WTC11 (cell line): ENCODE measurements around the gene HOXA5. TPM values are rescaled to one million over a fixed set of nuclear protein-coding genes. Genes with fewer than 3 reads are reported as not detected.

ENCODE experiments used
- ATAC-seq: fragments of 200-7000 bp; cut with Tn5 transposase; 2 replicates; pipeline ENCODE4 v1.10.0; 2021; ENCODE audit warnings: mild to moderate bottlenecking, moderate library complexity
- CTCF ChIA-PET: fragments of 300-600 bp; sonication (Branson Sonifier 250); formaldehyde crosslinking; loops from one replicate; lab custom pipeline; 2021; ENCODE audit warnings: antibody characterized with exemption; lab: Charles Lee
- POLR2A ChIA-PET: fragments of 350-600 bp; sonication (Branson Sonifier 250); formaldehyde crosslinking; loops from one replicate; lab custom pipeline; 2021; ENCODE audit warnings: antibody characterized with exemption; lab: Charles Lee
- DNase-seq: peaks from one replicate; pipeline ENCODE4 v3.0.0; 2021; ENCODE audit warnings: low spot score
- H3K27ac Mint-ChIP-seq: 2 replicates; pipeline ENCODE4 v1.8.0; 2021; ENCODE audit warnings: mixed read lengths
- H3K27me3 Mint-ChIP-seq: 2 replicates; pipeline ENCODE4 v1.8.0; 2021; ENCODE audit warnings: low read depth, mild to moderate bottlenecking, moderate library complexity, mixed read lengths
- H3K36me3 Mint-ChIP-seq: 2 replicates; pipeline ENCODE4 v1.8.0; 2021; ENCODE audit warnings: mixed read lengths
- H3K4me1 Mint-ChIP-seq: 2 replicates; pipeline ENCODE4 v1.8.0; 2022; ENCODE audit warnings: mixed read lengths
- H3K4me3 Mint-ChIP-seq: 2 replicates; pipeline ENCODE4 v1.8.0; 2021; ENCODE audit warnings: mild to moderate bottlenecking, moderate library complexity, mixed read lengths
- H3K9me3 Mint-ChIP-seq: 2 replicates; pipeline ENCODE4 v1.8.0; 2021; ENCODE audit warnings: mixed read lengths
- CREB1 ChIP-seq: sonication (generic); formaldehyde crosslinking; IDR thresholded peaks from 2 replicates; pipeline ENCODE4 v1.8.0; 2023; ENCODE audit warnings: mild to moderate bottlenecking, missing genetic modification reagents
- ELF4 ChIP-seq: sonication (generic); formaldehyde crosslinking; IDR thresholded peaks from 2 replicates; pipeline ENCODE4 v1.8.1; 2022; ENCODE audit warnings: low read depth, mild to moderate bottlenecking, moderate library complexity, missing genetic modification reagents
- ESRRA ChIP-seq: sonication (generic); formaldehyde crosslinking; IDR thresholded peaks from 2 replicates; pipeline ENCODE4 v1.8.1; 2022; ENCODE audit warnings: mild to moderate bottlenecking, missing genetic modification reagents, borderline replicate concordance
- FOXJ3 ChIP-seq: sonication (generic); formaldehyde crosslinking; IDR thresholded peaks from 2 replicates; pipeline ENCODE4 v1.9.0; 2021; ENCODE audit warnings: missing genetic modification reagents, mild to moderate bottlenecking, borderline replicate concordance
- FOXK1 ChIP-seq: sonication (generic); formaldehyde crosslinking; IDR thresholded peaks from 2 replicates; pipeline ENCODE4 v1.8.0; 2022; ENCODE audit warnings: mild to moderate bottlenecking, moderate library complexity, missing genetic modification reagents
- JUN ChIP-seq: sonication (generic); formaldehyde crosslinking; IDR thresholded peaks from 2 replicates; pipeline ENCODE4 v1.8.0; 2023; ENCODE audit warnings: mild to moderate bottlenecking, missing genetic modification reagents
- KAT7 ChIP-seq: sonication (generic); formaldehyde crosslinking; IDR thresholded peaks from 2 replicates; pipeline ENCODE4 v1.8.1; 2023; ENCODE audit warnings: missing genetic modification reagents, mild to moderate bottlenecking, borderline replicate concordance
- MXD4 ChIP-seq: fragments of 250-450 bp; sonication (Bioruptor Pico); IDR thresholded peaks from 2 replicates; pipeline ENCODE4 v1.8.0; 2021; ENCODE audit warnings: mild to moderate bottlenecking, moderate library complexity, borderline replicate concordance
- RELA ChIP-seq: sonication (generic); formaldehyde crosslinking; IDR thresholded peaks from 2 replicates; pipeline ENCODE4 v1.8.1; 2022; ENCODE audit warnings: missing genetic modification reagents, mild to moderate bottlenecking, borderline replicate concordance
- TEAD4 ChIP-seq: sonication (generic); formaldehyde crosslinking; IDR thresholded peaks from 2 replicates; pipeline ENCODE4 v1.8.0; 2022; ENCODE audit warnings: mild to moderate bottlenecking, missing genetic modification reagents
- ZNF671 ChIP-seq: fragments of 250-450 bp; sonication (Bioruptor Pico); IDR thresholded peaks from 2 replicates; pipeline ENCODE4 v1.8.0; 2021; ENCODE audit warnings: mild to moderate bottlenecking
- total RNA-seq: library from RNA; stranded (reverse); gene quantifications from 3 replicates; pipeline ENCODE4 v1.2.3, GENCODE V29; 2021
- TF ChIP-seq, protein P1 (sequence below): sonication (generic); formaldehyde crosslinking; IDR thresholded peaks from 2 replicates; pipeline ENCODE4 v1.8.0; 2023; ENCODE audit warnings: mild to moderate bottlenecking, missing genetic modification reagents
- TF ChIP-seq, protein P2 (sequence below): sonication (generic); formaldehyde crosslinking; IDR thresholded peaks from 2 replicates; pipeline ENCODE4 v1.8.0; 2022; ENCODE audit warnings: mild to moderate bottlenecking, missing genetic modification reagents
- TF ChIP-seq, protein P3 (sequence below): sonication (generic); formaldehyde crosslinking; IDR thresholded peaks from 2 replicates; pipeline ENCODE4 v1.8.1; 2023; ENCODE audit warnings: mild to moderate bottlenecking, missing genetic modification reagents, moderate library complexity
- TF ChIP-seq, protein P4 (sequence below): sonication (generic); formaldehyde crosslinking; IDR thresholded peaks from 2 replicates; pipeline ENCODE4 v1.8.0; 2023; ENCODE audit warnings: missing genetic modification reagents
- TF ChIP-seq, protein P5 (sequence below): fragments of 250-450 bp; sonication (Bioruptor Pico); IDR thresholded peaks from 2 replicates; pipeline ENCODE4 v1.9.0; 2021; ENCODE audit warnings: mild to moderate bottlenecking, borderline replicate concordance
- TF ChIP-seq, protein P6 (sequence below): fragments of 250-450 bp; sonication (Bioruptor Pico); IDR thresholded peaks from 2 replicates; pipeline ENCODE4 v2.1.2; 2022; ENCODE audit warnings: mild to moderate bottlenecking, moderate library complexity

Gene HOXA5
- total RNA-seq, 1 experiment from 2014 or later = not detected

- TF ChIP-seq, protein P1, sequence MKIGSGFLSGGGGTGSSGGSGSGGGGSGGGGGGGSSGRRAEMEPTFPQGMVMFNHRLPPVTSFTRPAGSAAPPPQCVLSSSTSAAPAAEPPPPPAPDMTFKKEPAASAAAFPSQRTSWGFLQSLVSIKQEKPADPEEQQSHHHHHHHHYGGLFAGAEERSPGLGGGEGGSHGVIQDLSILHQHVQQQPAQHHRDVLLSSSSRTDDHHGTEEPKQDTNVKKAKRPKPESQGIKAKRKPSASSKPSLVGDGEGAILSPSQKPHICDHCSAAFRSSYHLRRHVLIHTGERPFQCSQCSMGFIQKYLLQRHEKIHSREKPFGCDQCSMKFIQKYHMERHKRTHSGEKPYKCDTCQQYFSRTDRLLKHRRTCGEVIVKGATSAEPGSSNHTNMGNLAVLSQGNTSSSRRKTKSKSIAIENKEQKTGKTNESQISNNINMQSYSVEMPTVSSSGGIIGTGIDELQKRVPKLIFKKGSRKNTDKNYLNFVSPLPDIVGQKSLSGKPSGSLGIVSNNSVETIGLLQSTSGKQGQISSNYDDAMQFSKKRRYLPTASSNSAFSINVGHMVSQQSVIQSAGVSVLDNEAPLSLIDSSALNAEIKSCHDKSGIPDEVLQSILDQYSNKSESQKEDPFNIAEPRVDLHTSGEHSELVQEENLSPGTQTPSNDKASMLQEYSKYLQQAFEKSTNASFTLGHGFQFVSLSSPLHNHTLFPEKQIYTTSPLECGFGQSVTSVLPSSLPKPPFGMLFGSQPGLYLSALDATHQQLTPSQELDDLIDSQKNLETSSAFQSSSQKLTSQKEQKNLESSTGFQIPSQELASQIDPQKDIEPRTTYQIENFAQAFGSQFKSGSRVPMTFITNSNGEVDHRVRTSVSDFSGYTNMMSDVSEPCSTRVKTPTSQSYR (CRISPR knock-in tag) = no peak
- no peak for TF ChIP-seq TEAD4 (CRISPR knock-in tag)
- TF ChIP-seq, protein P2, sequence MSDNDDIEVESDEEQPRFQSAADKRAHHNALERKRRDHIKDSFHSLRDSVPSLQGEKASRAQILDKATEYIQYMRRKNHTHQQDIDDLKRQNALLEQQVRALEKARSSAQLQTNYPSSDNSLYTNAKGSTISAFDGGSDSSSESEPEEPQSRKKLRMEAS (CRISPR knock-in tag) = no peak
- TF ChIP-seq, protein P3, sequence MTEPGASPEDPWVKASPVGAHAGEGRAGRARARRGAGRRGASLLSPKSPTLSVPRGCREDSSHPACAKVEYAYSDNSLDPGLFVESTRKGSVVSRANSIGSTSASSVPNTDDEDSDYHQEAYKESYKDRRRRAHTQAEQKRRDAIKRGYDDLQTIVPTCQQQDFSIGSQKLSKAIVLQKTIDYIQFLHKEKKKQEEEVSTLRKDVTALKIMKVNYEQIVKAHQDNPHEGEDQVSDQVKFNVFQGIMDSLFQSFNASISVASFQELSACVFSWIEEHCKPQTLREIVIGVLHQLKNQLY (CRISPR knock-in tag) = no peak
- TF ChIP-seq, protein P4, sequence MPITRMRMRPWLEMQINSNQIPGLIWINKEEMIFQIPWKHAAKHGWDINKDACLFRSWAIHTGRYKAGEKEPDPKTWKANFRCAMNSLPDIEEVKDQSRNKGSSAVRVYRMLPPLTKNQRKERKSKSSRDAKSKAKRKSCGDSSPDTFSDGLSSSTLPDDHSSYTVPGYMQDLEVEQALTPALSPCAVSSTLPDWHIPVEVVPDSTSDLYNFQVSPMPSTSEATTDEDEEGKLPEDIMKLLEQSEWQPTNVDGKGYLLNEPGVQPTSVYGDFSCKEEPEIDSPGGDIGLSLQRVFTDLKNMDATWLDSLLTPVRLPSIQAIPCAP (CRISPR knock-in tag) = no peak
- TF ChIP-seq CREB1 (CRISPR knock-in tag) = no peak
- no peak for TF ChIP-seq FOXJ3 (CRISPR knock-in tag)
- TF ChIP-seq KAT7 (CRISPR knock-in tag) = no peak
Observed at GRCh38 chr7:27157702-27158431, 14.4 kb upstream of the HOXA5 start (continued).

GRCh38 chr7:27156916-27157701, 13.6 kb upstream of the HOXA5 start:
- ATAC-seq = no peak
- Mint-ChIP-seq H3K27ac (no peak overlapping the region), H3K9me3 (no peaks in the 10 kb centered on the region), H3K4me1 (peaks cover 10% of the 10 kb centered on the region), H3K4me3 (peak overlapping the region; percentile 48), H3K27me3 (peaks cover 100% of the 10 kb centered on the region), H3K36me3 (peaks cover 3% of the 10 kb centered on the region)
- ChIA-PET CTCF (interaction anchor here (0.9 to 1.5 kb wide), 5 partner anchors 8 to 787 kb away, joined by 3 to 8 read pairs (median 3); partner anchors contain the start of genes HOXA5 and HOXA9), POLR2A (no interaction called here)
- DNase-seq = no peak
- no peak for TF ChIP-seq ESRRA (CRISPR knock-in tag)
- no peak for TF ChIP-seq ZNF671 (CRISPR knock-in tag)
- TF ChIP-seq, protein P5, sequence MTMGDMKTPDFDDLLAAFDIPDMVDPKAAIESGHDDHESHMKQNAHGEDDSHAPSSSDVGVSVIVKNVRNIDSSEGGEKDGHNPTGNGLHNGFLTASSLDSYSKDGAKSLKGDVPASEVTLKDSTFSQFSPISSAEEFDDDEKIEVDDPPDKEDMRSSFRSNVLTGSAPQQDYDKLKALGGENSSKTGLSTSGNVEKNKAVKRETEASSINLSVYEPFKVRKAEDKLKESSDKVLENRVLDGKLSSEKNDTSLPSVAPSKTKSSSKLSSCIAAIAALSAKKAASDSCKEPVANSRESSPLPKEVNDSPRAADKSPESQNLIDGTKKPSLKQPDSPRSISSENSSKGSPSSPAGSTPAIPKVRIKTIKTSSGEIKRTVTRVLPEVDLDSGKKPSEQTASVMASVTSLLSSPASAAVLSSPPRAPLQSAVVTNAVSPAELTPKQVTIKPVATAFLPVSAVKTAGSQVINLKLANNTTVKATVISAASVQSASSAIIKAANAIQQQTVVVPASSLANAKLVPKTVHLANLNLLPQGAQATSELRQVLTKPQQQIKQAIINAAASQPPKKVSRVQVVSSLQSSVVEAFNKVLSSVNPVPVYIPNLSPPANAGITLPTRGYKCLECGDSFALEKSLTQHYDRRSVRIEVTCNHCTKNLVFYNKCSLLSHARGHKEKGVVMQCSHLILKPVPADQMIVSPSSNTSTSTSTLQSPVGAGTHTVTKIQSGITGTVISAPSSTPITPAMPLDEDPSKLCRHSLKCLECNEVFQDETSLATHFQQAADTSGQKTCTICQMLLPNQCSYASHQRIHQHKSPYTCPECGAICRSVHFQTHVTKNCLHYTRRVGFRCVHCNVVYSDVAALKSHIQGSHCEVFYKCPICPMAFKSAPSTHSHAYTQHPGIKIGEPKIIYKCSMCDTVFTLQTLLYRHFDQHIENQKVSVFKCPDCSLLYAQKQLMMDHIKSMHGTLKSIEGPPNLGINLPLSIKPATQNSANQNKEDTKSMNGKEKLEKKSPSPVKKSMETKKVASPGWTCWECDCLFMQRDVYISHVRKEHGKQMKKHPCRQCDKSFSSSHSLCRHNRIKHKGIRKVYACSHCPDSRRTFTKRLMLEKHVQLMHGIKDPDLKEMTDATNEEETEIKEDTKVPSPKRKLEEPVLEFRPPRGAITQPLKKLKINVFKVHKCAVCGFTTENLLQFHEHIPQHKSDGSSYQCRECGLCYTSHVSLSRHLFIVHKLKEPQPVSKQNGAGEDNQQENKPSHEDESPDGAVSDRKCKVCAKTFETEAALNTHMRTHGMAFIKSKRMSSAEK (CRISPR knock-in tag) = no peak
- no peak for TF ChIP-seq JUN (CRISPR knock-in tag)
- TF ChIP-seq ELF4 (CRISPR knock-in tag) = no peak
- TF ChIP-seq RELA = no peak
- TF ChIP-seq MXD4 (CRISPR knock-in tag) = no peak
- no peak for TF ChIP-seq FOXK1 (CRISPR knock-in tag)
- TF ChIP-seq, protein P6, sequence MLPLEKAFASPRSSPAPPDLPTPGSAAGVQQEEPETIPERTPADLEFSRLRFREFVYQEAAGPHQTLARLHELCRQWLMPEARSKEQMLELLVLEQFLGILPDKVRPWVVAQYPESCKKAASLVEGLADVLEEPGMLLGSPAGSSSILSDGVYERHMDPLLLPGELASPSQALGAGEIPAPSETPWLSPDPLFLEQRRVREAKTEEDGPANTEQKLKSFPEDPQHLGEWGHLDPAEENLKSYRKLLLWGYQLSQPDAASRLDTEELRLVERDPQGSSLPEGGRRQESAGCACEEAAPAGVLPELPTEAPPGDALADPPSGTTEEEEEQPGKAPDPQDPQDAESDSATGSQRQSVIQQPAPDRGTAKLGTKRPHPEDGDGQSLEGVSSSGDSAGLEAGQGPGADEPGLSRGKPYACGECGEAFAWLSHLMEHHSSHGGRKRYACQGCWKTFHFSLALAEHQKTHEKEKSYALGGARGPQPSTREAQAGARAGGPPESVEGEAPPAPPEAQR (CRISPR knock-in tag) = no peak
